Calu3 (cell line): ENCODE results near the gene TNIK. TPM values are rescaled to one million over a fixed set of nuclear protein-coding genes. Genes with fewer than 3 reads are reported as not detected.

ENCODE experiments used
- BruUV-seq: library from RNA; stranded (reverse); fragments of 400-500 nt; replicated peaks from 2 replicates; lab custom pipeline; 2021; lab: Mats Ljungman, UMichigan
- CTCF ChIA-PET: fragments of 300-600 bp; sonication (Branson Sonifier 250); formaldehyde crosslinking; loops from one replicate; lab custom pipeline; 2022; ENCODE audit warnings: antibody characterized with exemption; lab: Charles Lee
- DNase-seq: peaks from one replicate; pipeline ENCODE4 v3.0.0; 2022
- H3K27ac Mint-ChIP-seq: one replicate; pipeline ENCODE4 v1.8.0; 2022; ENCODE audit warnings: mixed read lengths; ENCODE audit not compliant: unreplicated experiment
- H3K27me3 Mint-ChIP-seq: one replicate; pipeline ENCODE4 v1.8.0; 2022; ENCODE audit warnings: mixed read lengths; ENCODE audit not compliant: unreplicated experiment
- H3K36me3 Mint-ChIP-seq: one replicate; pipeline ENCODE4 v1.8.0; 2022; ENCODE audit warnings: mild to moderate bottlenecking, moderate library complexity, mixed read lengths; ENCODE audit not compliant: insufficient read depth, unreplicated experiment
- H3K4me1 Mint-ChIP-seq: one replicate; pipeline ENCODE4 v1.8.0; 2022; ENCODE audit warnings: mild to moderate bottlenecking, low read depth, mixed read lengths; ENCODE audit not compliant: unreplicated experiment
- H3K4me3 Mint-ChIP-seq: one replicate; pipeline ENCODE4 v1.8.0; 2022; ENCODE audit warnings: mild to moderate bottlenecking, low read depth, moderate library complexity, mixed read lengths; ENCODE audit not compliant: unreplicated experiment
- H3K9me3 Mint-ChIP-seq: one replicate; pipeline ENCODE4 v1.8.0; 2022; ENCODE audit warnings: low read depth, mixed read lengths; ENCODE audit not compliant: unreplicated experiment
- CTCF ChIP-seq: fragments of 200-600 bp; IDR thresholded peaks from one replicate; pipeline ENCODE4 v1.8.0; 2022; ENCODE audit warnings: antibody characterized with exemption; ENCODE audit not compliant: unreplicated experiment
- intact Hi-C: fragments of 100-400 bp; cut with micrococcal nuclease; formaldehyde crosslinking; loops from one replicate; pipeline ENCODE4 v1.10.0; 2022; ENCODE audit not compliant: unreplicated experiment
- total RNA-seq: library from RNA; stranded (reverse); gene quantifications from 2 replicates; pipeline ENCODE4 v1.2.3, GENCODE V29; 2022

Gene TNIK
- total RNA-seq, 1 experiment from 2014 or later = 19.7 TPM

GRCh38 chr3:171240504-171240835, 219.7 kb downstream of the TNIK start:
- no peak for TF ChIP-seq CTCF
- intact Hi-C loops = no loop called here
- CTCF ChIA-PET = interaction anchor here (1.1 kb wide), 1 partner anchor 17 kb away, joined by 3 read pairs; no protein-coding TSS in a partner anchor
- Mint-ChIP-seq H3K9me3 (no peaks in the 10 kb centered on the region), H3K4me3 (no peak overlapping the region), H3K36me3 (no peaks in the 10 kb centered on the region), H3K27me3 (no peaks in the 10 kb centered on the region), H3K4me1 (no peaks in the 10 kb centered on the region), H3K27ac (no peak overlapping the region)
- DNase-seq = no peak
- no TSS peak for BruUV-seq

- DNase-seq = no peak
- BruUV-seq = no TSS peak
- H3K9me3 Mint-ChIP-seq = no peaks in the 10 kb centered on the region
- TF ChIP-seq CTCF = no peak
- no peak overlapping the region for H3K4me3 Mint-ChIP-seq
- no peaks in the 10 kb centered on the region for H3K36me3 Mint-ChIP-seq
- intact Hi-C loops = no loop called here
- CTCF ChIA-PET = interaction anchor here (1.1 kb wide), 1 partner anchor 17 kb away, joined by 3 read pairs; no protein-coding TSS in a partner anchor
- H3K27me3 Mint-ChIP-seq = no peaks in the 10 kb centered on the region
- H3K27ac Mint-ChIP-seq = no peak overlapping the region
- H3K4me1 Mint-ChIP-seq = no peaks in the 10 kb centered on the region
These were observed 220.3 kb downstream of the TNIK start for GRCh38 chr3:171239757-171240503.

DNA sequence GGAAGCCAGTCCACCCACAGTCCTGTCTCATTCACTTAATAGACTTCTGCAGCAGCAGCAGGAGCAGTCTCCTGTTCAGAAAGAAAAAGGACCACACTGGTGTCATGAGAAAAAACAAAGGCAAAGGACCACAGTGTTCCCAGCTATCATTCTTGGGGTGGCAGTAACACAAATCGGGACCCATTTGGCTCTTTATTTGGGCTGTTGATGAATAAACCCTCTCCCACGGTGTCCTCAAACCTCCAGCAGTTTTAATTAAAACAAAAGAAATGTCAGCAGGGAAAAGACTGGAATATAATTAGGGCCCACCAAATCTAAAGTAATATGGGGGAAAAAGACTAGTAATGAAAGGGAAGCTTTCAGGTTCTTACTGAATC, 223.2 kb downstream of the TNIK start:
- CTCF ChIA-PET = no interaction called here
- no peak overlapping the region for H3K4me3 Mint-ChIP-seq
- H3K27me3 Mint-ChIP-seq = no peaks in the 10 kb centered on the region
- H3K27ac Mint-ChIP-seq = no peak overlapping the region
- no peaks in the 10 kb centered on the region for H3K36me3 Mint-ChIP-seq
- no peak for TF ChIP-seq CTCF
- no peak for DNase-seq
- no peaks in the 10 kb centered on the region for H3K9me3 Mint-ChIP-seq
- intact Hi-C loops = no loop called here
- no peaks in the 10 kb centered on the region for H3K4me1 Mint-ChIP-seq
- BruUV-seq = no TSS peak

DNA sequence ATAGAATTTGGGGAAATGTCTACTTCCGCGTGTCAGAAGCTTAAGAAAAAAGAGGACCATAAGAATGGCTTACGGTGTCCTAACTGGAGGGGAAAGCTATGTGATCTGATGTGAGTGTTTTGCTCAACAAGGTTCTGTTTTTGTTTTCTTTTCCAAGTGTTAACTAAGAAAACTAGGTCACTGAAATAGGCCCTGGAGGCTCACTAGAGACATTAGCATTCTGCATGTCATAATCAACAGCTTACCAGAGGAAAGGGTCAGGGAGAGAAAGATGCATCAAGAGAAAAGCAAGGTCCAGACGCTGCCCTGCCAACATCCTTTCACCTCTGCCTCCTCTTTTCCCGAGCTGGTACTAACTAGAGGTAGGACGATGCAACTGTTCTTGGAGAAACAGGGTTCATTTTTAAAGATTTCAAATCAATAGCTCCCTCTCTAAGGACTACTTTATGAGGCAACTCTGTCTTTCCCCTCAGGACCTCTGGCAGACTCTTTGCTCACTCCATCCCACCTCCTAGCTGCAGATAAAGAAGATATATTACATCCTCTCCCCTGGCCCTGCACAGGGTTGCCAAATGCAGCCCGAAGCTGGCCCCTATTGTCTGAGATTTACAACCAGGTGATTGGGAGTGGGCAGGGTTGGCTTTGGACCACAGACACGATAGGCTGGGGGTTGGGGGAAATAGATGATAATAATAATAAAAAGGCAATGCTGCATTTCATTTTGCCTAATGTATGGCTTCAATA, 223.8 kb downstream of the TNIK start:
- no peaks in the 10 kb centered on the region for H3K4me1 Mint-ChIP-seq
- TF ChIP-seq CTCF = no peak
- CTCF ChIA-PET = interaction anchor here (0.6 kb wide), 1 partner anchor 769 kb away, joined by 3 read pairs; no protein-coding TSS in a partner anchor
- no peak overlapping the region for H3K4me3 Mint-ChIP-seq
- H3K36me3 Mint-ChIP-seq = no peaks in the 10 kb centered on the region
- DNase-seq = no peak
- H3K9me3 Mint-ChIP-seq = no peaks in the 10 kb centered on the region
- H3K27ac Mint-ChIP-seq = no peak overlapping the region
- intact Hi-C loops = no loop called here
- H3K27me3 Mint-ChIP-seq = no peaks in the 10 kb centered on the region
- no TSS peak for BruUV-seq
